WERI-Rb-1 (cell line): ENCODE data around the gene CRYL1.

Source experiments
- DNase-seq: peaks from one replicate; pipeline ENCODE4 v3.0.0-alpha.2; 2020
- H3K27ac ChIP-seq: fragments of 250-450 bp; sonication (Bioruptor Pico); 2 replicates; pipeline ENCODE4 v1.5.1; 2020; ENCODE audit warnings: mild to moderate bottlenecking, moderate library complexity
- H3K27me3 ChIP-seq: fragments of 250-450 bp; sonication (Bioruptor Pico); 2 replicates; pipeline ENCODE4 v1.5.1; 2021; ENCODE audit warnings: mild to moderate bottlenecking, low read depth, moderate library complexity; ENCODE audit not compliant: insufficient read depth, severe bottlenecking
- H3K36me3 ChIP-seq: fragments of 250-450 bp; sonication (Bioruptor Pico); 2 replicates; pipeline ENCODE4 v1.5.1; 2020; ENCODE audit warnings: mild to moderate bottlenecking, moderate library complexity
- H3K4me3 ChIP-seq: 2 replicates; pipeline ENCODE4 v1.5.1; 2011; ENCODE audit warnings: low read depth, mild to moderate bottlenecking, control low read depth, low read length
- H3K9me3 ChIP-seq: fragments of 250-450 bp; sonication (Bioruptor Pico); 2 replicates; pipeline ENCODE4 v1.5.1; 2021; ENCODE audit warnings: mild to moderate bottlenecking, moderate library complexity; ENCODE audit not compliant: severe bottlenecking
- CTCF ChIP-seq: IDR thresholded peaks from 2 replicates; pipeline ENCODE4 v1.5.1; 2011; ENCODE audit warnings: low read depth, mild to moderate bottlenecking, control low read depth, inconsistent platforms, low read length

The CRYL1 gene

GRCh38 chr13:20430296-20430695 lies 95.4 kb downstream of the CRYL1 start:
- peaks cover 72% of the 10 kb centered on the region for H3K27me3 ChIP-seq
- DNase-seq: no peak
- H3K4me3 ChIP-seq: no peak overlapping the region
- H3K27ac ChIP-seq: no peak overlapping the region
- no peak for TF ChIP-seq CTCF
- no peaks in the 10 kb centered on the region for H3K36me3 ChIP-seq
- H3K9me3 ChIP-seq: peaks cover 7% of the 10 kb centered on the region

GRCh38 chr13:20429682-20430081 lies 96.0 kb downstream of the CRYL1 start:
- Histone ChIP-seq H3K4me3 (no peak overlapping the region), H3K9me3 (peaks cover 7% of the 10 kb centered on the region), H3K27me3 (peaks cover 70% of the 10 kb centered on the region), H3K27ac (no peak overlapping the region), H3K36me3 (no peaks in the 10 kb centered on the region)
- DNase-seq: no peak
- TF ChIP-seq CTCF: no peak

GRCh38 chr13:20428666-20429644 lies 96.7 kb downstream of the CRYL1 start:
- Histone ChIP-seq H3K27ac (no peak overlapping the region), H3K27me3 (peaks cover 75% of the 10 kb centered on the region), H3K4me3 (no peak overlapping the region), H3K9me3 (peaks cover 4% of the 10 kb centered on the region), H3K36me3 (no peaks in the 10 kb centered on the region)
- no peak for TF ChIP-seq CTCF
- DNase-seq: no peak

GRCh38 chr13:20426766-20427448 lies 98.8 kb downstream of the CRYL1 start:
- TF ChIP-seq CTCF: no peak
- Histone ChIP-seq H3K9me3 (peaks cover 2% of the 10 kb centered on the region), H3K27ac (no peak overlapping the region), H3K36me3 (no peaks in the 10 kb centered on the region), H3K4me3 (no peak overlapping the region), H3K27me3 (peaks cover 75% of the 10 kb centered on the region)
- DNase-seq: no peak

- no peak overlapping the region for H3K27ac ChIP-seq
- TF ChIP-seq CTCF: no peak
- H3K27me3 ChIP-seq: peaks cover 72% of the 10 kb centered on the region
- peaks cover 2% of the 10 kb centered on the region for H3K9me3 ChIP-seq
- DNase-seq: no peak
- H3K4me3 ChIP-seq: no peak overlapping the region
- no peaks in the 10 kb centered on the region for H3K36me3 ChIP-seq
These were observed 99.8 kb downstream of the CRYL1 start for GRCh38 chr13:20425819-20426219.
